IPS DF 6.9 (cell line): Measurements from ENCODE around the gene AP3B2.
A peak's percentile ranks its signal among the peaks of the same experiment; 100 is the strongest.

Experiments
- DNase-seq: peaks from one replicate; pipeline ENCODE4 v3.0.0-alpha.2; 2013; ENCODE audit warnings: low read depth, low spot score
- H3K27ac ChIP-seq: one replicate; pipeline ENCODE4 v1.5.1; 2013; ENCODE audit warnings: low read length, control low read depth
- H3K27me3 ChIP-seq: 2 replicates; pipeline ENCODE4 v1.6.1; 2013; ENCODE audit warnings: mild to moderate bottlenecking, low read length; ENCODE audit not compliant: control insufficient read depth, insufficient read depth
- H3K36me3 ChIP-seq: 2 replicates; pipeline ENCODE4 v1.6.1; 2013; ENCODE audit warnings: low read length; ENCODE audit not compliant: control insufficient read depth, insufficient read depth
- H3K4me1 ChIP-seq: 2 replicates; pipeline ENCODE4 v1.6.1; 2013; ENCODE audit warnings: low read length; ENCODE audit not compliant: control insufficient read depth, insufficient read depth
- H3K4me3 ChIP-seq: 2 replicates; pipeline ENCODE4 v1.5.1; 2013; ENCODE audit warnings: mild to moderate bottlenecking, low read length
- H3K9me3 ChIP-seq: 2 replicates; pipeline ENCODE4 v1.6.1; 2013; ENCODE audit warnings: low read length, inconsistent platforms; ENCODE audit not compliant: control insufficient read depth, insufficient read depth
- WGBS: extraction: QIAGEN DNeasy Blood & Tissue Kit; methylation state at CpG from one replicate; pipeline ENCODE4 v1.1.7; 2013; ENCODE audit warnings: mixed read lengths, missing lambda C conversion rate; ENCODE audit not compliant: insufficient read length, insufficient coverage; 5-methylcytosine and 5-hydroxymethylcytosine counted together

Gene AP3B2

GRCh38 chr15:82698711-82699345, 10.8 kb downstream of the AP3B2 start:
- Histone ChIP-seq H3K36me3 (no peaks in the 10 kb centered on the region), H3K4me1 (peaks cover 2% of the 10 kb centered on the region; the same call in 1 of the 2 replicates), H3K9me3 (no peaks in the 10 kb centered on the region), H3K4me3 (no peak overlapping the region), H3K27me3 (no peaks in the 10 kb centered on the region), H3K27ac (no peak overlapping the region)
- no CpG with 5 or more reads among the region's 8 CpGs for WGBS
- no peak for DNase-seq

GRCh38 chr15:82697735-82698407, 11.8 kb downstream of the AP3B2 start:
- WGBS: 100% methylated on average over 3 of the region's 9 CpGs

DNA sequence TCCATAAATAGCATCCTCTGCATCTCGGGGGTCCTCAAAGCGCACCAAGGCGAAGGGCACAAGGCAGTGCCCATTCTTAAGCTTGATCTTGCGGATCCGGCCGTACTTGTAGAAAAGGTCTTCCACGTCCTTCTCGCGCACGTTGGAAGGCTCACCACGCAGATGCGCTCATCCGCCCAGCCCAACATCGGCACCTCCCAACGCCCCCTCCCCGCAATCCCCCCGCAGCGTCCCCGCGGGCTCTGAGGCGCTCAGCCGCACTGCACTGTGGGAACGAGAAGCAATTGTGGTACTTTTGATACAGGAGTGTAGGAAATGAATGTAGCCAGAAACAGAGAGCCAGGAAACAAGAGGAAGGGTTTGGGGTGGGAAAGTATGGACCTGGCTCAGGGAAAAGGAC, 17.5 kb downstream of the AP3B2 start:
- H3K9me3 ChIP-seq: no peaks in the 10 kb centered on the region
- no peak for DNase-seq
- no peak overlapping the region for H3K4me3 ChIP-seq
- H3K27ac ChIP-seq: no peak overlapping the region
- WGBS: no CpG with 5 or more reads among the region's 23 CpGs
- H3K27me3 ChIP-seq: no peaks in the 10 kb centered on the region
- no peaks in the 10 kb centered on the region for H3K36me3 ChIP-seq
- H3K4me1 ChIP-seq: no peaks in the 10 kb centered on the region; the same call in 1 of the 2 replicates

More at GRCh38 chr15:82697735-82698407, 11.8 kb downstream of the AP3B2 start:
- H3K36me3 ChIP-seq: no peaks in the 10 kb centered on the region
- no peaks in the 10 kb centered on the region for H3K27me3 ChIP-seq
- no peaks in the 10 kb centered on the region for H3K9me3 ChIP-seq
- no peak overlapping the region for H3K27ac ChIP-seq
- DNase-seq: no peak
- no peak overlapping the region for H3K4me3 ChIP-seq
- peaks cover 2% of the 10 kb centered on the region; the same call in 1 of the 2 replicates for H3K4me1 ChIP-seq

DNA sequence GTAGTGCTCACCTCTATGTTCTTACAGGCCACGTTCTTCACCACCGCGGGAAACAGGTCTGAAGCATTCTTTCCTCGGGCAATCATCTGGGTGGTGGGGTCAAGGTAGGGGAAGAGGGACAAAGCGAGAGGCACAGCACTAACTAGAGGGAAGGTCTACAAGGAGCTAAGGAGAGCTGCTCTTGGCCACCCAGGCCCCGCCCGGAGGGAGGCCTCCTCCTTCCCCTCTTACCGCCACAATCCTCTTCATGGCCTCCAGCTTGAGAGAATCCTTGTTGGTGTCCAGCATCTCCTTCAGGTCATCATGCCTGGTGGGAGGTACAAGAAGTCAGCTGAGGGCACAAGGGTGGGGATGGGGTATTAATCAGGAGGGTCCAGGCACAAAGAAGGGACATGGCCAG, 20.5 kb downstream of the AP3B2 start:
- no peaks in the 10 kb centered on the region; the same call in 1 of the 2 replicates for H3K4me1 ChIP-seq
- whole genome bisulfite sequencing: no CpG with 5 or more reads among the region's 8 CpGs
- no peaks in the 10 kb centered on the region for H3K36me3 ChIP-seq
- no peak overlapping the region for H3K4me3 ChIP-seq
- H3K27ac ChIP-seq: no peak overlapping the region
- DNase-seq: no peak
- no peaks in the 10 kb centered on the region for H3K9me3 ChIP-seq
- H3K27me3 ChIP-seq: no peaks in the 10 kb centered on the region

DNA sequence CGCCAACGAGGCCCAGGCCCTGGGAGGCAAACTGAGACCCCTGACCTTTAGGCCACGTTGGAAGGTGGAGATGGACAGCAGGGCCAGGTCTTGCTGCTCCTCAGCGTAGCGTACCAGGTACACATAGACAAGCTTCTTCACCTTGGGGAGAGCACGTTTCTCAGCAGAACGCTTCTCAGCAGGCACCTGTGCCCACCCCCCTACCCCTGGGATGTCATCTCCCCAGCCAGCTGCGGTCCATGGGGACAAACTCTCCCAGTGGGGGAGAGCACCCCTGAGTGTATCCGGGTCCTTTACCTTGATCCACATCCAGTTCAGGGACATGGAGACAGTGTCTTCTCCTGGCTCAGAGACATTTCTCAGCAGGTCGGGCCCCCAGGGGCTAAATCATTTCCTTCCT, 21.0 kb downstream of the AP3B2 start:
- Histone ChIP-seq H3K27ac (no peak overlapping the region), H3K36me3 (no peaks in the 10 kb centered on the region), H3K9me3 (no peaks in the 10 kb centered on the region), H3K4me3 (no peak overlapping the region), H3K4me1 (no peaks in the 10 kb centered on the region; the same call in 1 of the 2 replicates), H3K27me3 (no peaks in the 10 kb centered on the region)
- no CpG with 5 or more reads among the region's 10 CpGs for WGBS
- DNase-seq: no peak

DNA sequence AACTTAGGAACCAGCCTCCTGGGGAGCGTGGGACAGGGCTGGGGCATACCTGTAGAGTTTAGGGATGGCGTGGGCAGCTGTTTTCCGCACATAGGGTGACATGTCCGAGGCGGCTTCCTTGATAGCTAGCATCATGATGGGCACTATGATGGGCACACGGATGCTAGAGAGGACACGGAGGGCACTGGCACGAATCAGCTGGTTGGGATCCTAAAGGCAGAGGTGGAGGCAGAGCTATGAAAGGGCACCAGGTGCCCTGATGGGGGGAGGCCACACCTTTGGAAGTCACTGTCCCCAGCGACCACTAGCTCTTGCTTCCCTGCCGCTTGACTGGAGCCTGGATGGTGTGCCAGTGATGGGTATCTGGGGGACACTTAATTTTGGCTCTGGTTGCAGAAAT, 28.3 kb downstream of the AP3B2 start:
- H3K27ac ChIP-seq: no peak overlapping the region
- H3K9me3 ChIP-seq: no peaks in the 10 kb centered on the region
- 0 out of 2 replicates have a peak, but pooled peaks cover 4% of the 10 kb centered on the region for H3K4me1 ChIP-seq
- no peaks in the 10 kb centered on the region for H3K36me3 ChIP-seq
- WGBS: no CpG with 5 or more reads among the region's 10 CpGs
- DNase-seq: no peak
- peak overlapping the region; percentile 61; the same call in 1 of the 2 replicates for H3K4me3 ChIP-seq
- no peaks in the 10 kb centered on the region for H3K27me3 ChIP-seq

DNA sequence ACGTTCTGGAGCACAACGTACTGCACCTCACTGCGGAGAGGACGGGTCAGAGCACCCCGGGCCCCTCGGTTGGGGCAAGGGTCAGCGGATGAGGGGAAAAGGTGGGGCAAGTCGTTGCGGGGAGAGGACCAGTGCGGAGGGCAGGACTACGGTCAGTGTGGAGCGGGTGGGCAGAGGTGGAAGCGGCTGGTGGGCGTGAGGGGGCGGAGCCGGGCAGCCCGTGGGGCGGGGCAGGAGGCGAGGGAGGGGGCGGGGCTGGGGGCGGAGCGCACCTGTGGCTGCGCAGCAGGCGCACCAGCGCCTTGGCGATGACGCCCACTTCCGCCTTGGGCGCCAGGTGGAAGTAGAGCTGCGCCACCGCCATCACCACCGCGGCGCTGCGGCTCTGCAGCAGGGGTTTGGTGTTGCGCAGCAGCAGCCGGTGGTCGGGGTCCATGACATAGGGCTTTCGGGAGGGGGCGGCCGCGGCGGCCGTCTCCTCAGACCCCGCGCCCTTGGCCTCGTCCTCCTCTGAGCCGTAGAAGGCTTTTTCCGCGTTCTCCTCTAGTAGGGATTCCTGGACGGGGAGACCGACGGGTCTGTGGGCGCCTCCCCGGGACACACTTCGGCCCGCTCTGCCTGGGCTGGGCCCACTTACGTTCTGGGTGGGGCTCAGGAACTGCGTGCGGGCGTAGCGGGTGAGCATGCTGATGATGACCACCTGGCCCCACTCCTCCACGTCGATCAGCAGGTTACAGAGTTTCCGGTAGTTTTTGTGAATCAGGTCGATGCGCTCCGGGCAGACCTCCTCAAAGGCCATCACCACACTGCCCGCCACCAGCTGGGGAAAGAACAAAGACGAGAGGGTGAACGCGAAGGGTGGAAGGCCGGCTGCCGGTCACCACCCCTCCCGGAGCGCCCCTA, 29.2 kb downstream of the AP3B2 start:
- peak overlapping the region; percentile 61 for H3K4me3 ChIP-seq
- no CpG with 5 or more reads among the region's 76 CpGs for WGBS
- H3K27ac ChIP-seq: no peak overlapping the region
- H3K27me3 ChIP-seq: no peaks in the 10 kb centered on the region
- peak; percentile 80 for DNase-seq
- H3K4me1 ChIP-seq: 0 out of 2 replicates have a peak, but pooled peaks cover 4% of the 10 kb centered on the region
- H3K9me3 ChIP-seq: no peaks in the 10 kb centered on the region
- H3K36me3 ChIP-seq: no peaks in the 10 kb centered on the region

GRCh38 chr15:82679626-82680199, 30.0 kb downstream of the AP3B2 start:
- no peaks in the 10 kb centered on the region for H3K9me3 ChIP-seq
- WGBS: no CpG with 5 or more reads among the region's 19 CpGs
- H3K27me3 ChIP-seq: no peaks in the 10 kb centered on the region
- H3K27ac ChIP-seq: no peak overlapping the region
- no peaks in the 10 kb centered on the region for H3K36me3 ChIP-seq
- peak overlapping the region; percentile 61; the same call in 1 of the 2 replicates for H3K4me3 ChIP-seq
- 0 out of 2 replicates have a peak, but pooled peaks cover 4% of the 10 kb centered on the region for H3K4me1 ChIP-seq
- no peak for DNase-seq

DNA sequence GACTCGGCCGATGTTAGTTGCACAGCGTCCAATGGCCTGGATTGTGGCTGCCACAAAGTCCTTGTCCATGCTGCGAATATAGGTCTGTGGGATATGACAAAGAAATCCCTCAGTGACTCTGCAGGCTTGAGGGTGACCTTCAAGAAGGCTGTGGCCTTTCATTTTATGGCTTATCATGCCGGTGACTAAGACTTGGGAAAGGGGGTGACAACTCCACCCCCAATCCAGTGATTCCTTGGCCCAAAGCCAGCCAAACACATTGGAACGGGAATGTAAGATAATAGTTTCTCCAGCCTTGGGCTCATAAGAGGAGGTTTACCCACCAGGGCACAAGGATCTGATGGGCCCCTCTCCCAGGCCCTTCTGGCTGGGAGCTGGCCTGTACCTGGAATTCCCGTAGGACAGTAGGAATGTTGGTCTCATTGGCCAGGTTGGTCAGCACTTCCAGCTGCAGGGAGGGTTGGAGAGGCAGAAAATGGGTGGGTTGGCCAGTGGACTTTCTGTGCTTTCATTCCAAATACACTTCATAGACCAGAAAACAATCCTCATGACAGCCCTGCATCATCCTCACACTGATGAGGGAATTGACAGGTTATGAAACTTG, 31.9 kb downstream of the AP3B2 start:
- Histone ChIP-seq H3K4me3 (no peak overlapping the region), H3K27ac (no peak overlapping the region), H3K36me3 (no peaks in the 10 kb centered on the region), H3K9me3 (no peaks in the 10 kb centered on the region), H3K27me3 (no peaks in the 10 kb centered on the region), H3K4me1 (0 out of 2 replicates have a peak, but pooled peaks cover 4% of the 10 kb centered on the region)
- no peak for DNase-seq
- whole genome bisulfite sequencing: no CpG with 5 or more reads among the region's 7 CpGs
